Stomach (tissue), 9 donors: ENCODE measurements around the gene TBC1D1. TPM values are rescaled to one million over a fixed set of nuclear protein-coding genes. Genes with fewer than 3 reads are reported as not detected.

Source experiments
- DNase-seq, 2 donors: peaks; one replicate each; pipeline versions ENCODE4 v3.0.0 to v3.0.0-alpha.2; 2013 to 2019
- H3K27ac ChIP-seq, 5 donors: fragments of 200-600 bp in 4 of 5; sonication (generic) in 4 of 5; one replicate each; pipeline ENCODE4 v1.5.1; 2013 to 2019; ENCODE audit warnings: mild to moderate bottlenecking in 1 of 5, moderate library complexity in 1 of 5
- H3K27me3 ChIP-seq, 3 donors: fragments of 200-600 bp; sonication (generic); one replicate each; pipeline ENCODE4 v1.5.1; 2017 to 2019; ENCODE audit warnings: mixed run types in 1 of 3
- H3K36me3 ChIP-seq, 4 donors: fragments of 200-600 bp; sonication (generic); 1 replicate in 3 of 4; 2 replicates in 1 of 4; pipeline ENCODE4 v1.5.1; 2016 to 2019
- H3K4me1 ChIP-seq, 4 donors: fragments of 200-600 bp; sonication (generic); one replicate each; pipeline ENCODE4 v1.5.1; 2016 to 2019
- H3K4me3 ChIP-seq, 4 donors: fragments of 200-600 bp; sonication (generic) in 3 of 4; one replicate each; pipeline ENCODE4 v1.5.1; 2016 to 2019; ENCODE audit warnings: mild to moderate bottlenecking in 1 of 4
- H3K9me3 ChIP-seq, 4 donors: fragments of 200-600 bp; sonication (generic); one replicate each; pipeline ENCODE4 v1.5.1; 2016 to 2019
- EP300 ChIP-seq: sonication (generic); formaldehyde crosslinking; IDR thresholded peaks from one replicate; pipeline ENCODE4 v1.6.1; 2017; ENCODE audit warnings: antibody characterized with exemption
- POLR2A ChIP-seq, 4 donors: fragments of 450-650 bp; IDR thresholded peaks; one replicate each; pipeline ENCODE4 v1.6.1; 2016; ENCODE audit warnings: antibody characterized with exemption in 4 of 4, control low read depth in 2 of 4, mild to moderate bottlenecking in 1 of 4, moderate library complexity in 1 of 4
- POLR2AphosphoS5 ChIP-seq, 3 donors: sonication (generic); formaldehyde crosslinking; IDR thresholded peaks; one replicate each; pipeline ENCODE4 v1.6.1; 2016; ENCODE audit warnings: antibody characterized with exemption in 3 of 3
- WGBS, 5 donors: extraction: QIAGEN DNeasy Blood & Tissue Kit in 3 of 5; methylation state at CpG; one replicate each; pipeline versions ENCODE4 v1.1.5 to v1.1.7; 2013 to 2018; 5-methylcytosine and 5-hydroxymethylcytosine counted together
- intact Hi-C: fragments of 100-400 bp; cut with DNase I; formaldehyde crosslinking; loops from one replicate; pipeline ENCODE4 v1.15.1; 2023; ENCODE audit warnings: low total_unique reads
- polyA plus RNA-seq, 3 donors: library from polyadenylated mRNA; stranded (reverse); fragments of 200-250 nt; gene quantifications; one replicate each; pipeline ENCODE4 v1.2.3, GENCODE V29; 2013
- total RNA-seq, 5 donors: library from RNA; depleted of rRNA; stranded (reverse); fragments of >200 nt; gene quantifications; one replicate each; pipeline versions ENCODE4 v1.1.0 to v1.2.3, GENCODE V29; 2014 to 2016
- TF ChIP-seq, protein P1 (sequence below), 7 experiments: fragments of 450-650 bp in 4 of 7; fragments of 200-600 bp in 3 of 7; sonication (generic) in 3 of 7; IDR thresholded peaks; one replicate each; pipeline ENCODE4 v1.5.1; 2016 to 2019; ENCODE audit warnings: antibody characterized with exemption in 7 of 7, control low read depth in 2 of 7, mild to moderate bottlenecking in 1 of 7
- donor health status: healthy with polysubstance abuse.
- donor health status: Bipolar disorder and iron deficiency.
- donor health status: healthy.

Gene TBC1D1
- total and polyA plus RNA-seq, 8 donors: 18.8 to 165 (median 49.5) TPM

DNA sequence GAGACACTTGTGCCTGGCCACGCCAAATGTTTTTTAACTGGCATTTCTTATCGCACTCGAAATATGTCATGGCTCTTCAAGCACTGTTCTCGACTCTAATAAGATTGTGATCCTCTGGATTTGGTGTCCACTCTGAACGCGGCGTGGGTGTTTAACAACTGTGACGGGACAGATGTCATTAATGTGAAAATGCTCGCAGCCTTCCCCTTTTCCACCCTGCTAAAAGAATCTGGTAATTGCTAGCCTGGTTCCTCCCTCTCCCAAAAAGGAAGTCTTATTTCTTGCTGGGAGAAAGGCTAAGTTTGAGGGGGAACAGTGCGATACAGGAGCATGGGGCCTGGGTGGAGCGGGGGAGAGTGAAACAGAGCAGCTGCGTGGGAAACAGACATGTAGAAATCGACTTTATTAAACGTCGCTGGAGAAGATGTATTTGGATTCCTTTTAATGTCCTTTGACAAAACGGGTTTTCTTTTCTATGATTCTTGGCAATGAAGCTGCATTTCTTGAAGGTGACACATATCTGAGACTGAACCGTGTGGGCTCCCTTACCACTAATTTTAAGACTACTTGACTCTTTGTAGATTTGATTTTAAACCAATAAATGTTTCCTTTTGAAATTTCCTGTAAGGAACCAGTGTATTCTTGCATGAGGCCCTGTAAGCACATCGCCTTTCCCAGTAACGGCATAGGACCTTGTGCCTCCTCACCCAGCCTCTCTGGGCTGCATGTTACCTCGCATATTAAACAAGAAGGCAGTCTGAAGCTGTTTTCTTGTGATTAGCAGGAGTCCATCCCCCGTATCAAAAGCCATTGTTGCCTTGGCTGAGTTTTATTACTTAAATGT lies 17.8 kb downstream of the TBC1D1 start:
- peak overlapping the region in 2 of 5 donors; percentile 38 to 53 for H3K27ac ChIP-seq
- no peaks in the 10 kb centered on the region for H3K27me3 ChIP-seq
- intact Hi-C loops: no loop called here
- no peaks in the 10 kb centered on the region for H3K9me3 ChIP-seq
- no peaks in the 10 kb centered on the region for H3K36me3 ChIP-seq
- no peak overlapping the region for H3K4me3 ChIP-seq
- peak in 1 of 2 donors; percentile 34 for DNase-seq
- 59 to 78% (median 76%) methylated on average over 21 of the region's 21 CpGs for WGBS, 5 donors
- TF ChIP-seq EP300 (no peak), POLR2A (IDR thresholded peaks at IDR 0.05) (no peak), POLR2AphosphoS5 (IDR thresholded peaks at IDR 0.05) (no peak)
- TF ChIP-seq, protein P1, sequence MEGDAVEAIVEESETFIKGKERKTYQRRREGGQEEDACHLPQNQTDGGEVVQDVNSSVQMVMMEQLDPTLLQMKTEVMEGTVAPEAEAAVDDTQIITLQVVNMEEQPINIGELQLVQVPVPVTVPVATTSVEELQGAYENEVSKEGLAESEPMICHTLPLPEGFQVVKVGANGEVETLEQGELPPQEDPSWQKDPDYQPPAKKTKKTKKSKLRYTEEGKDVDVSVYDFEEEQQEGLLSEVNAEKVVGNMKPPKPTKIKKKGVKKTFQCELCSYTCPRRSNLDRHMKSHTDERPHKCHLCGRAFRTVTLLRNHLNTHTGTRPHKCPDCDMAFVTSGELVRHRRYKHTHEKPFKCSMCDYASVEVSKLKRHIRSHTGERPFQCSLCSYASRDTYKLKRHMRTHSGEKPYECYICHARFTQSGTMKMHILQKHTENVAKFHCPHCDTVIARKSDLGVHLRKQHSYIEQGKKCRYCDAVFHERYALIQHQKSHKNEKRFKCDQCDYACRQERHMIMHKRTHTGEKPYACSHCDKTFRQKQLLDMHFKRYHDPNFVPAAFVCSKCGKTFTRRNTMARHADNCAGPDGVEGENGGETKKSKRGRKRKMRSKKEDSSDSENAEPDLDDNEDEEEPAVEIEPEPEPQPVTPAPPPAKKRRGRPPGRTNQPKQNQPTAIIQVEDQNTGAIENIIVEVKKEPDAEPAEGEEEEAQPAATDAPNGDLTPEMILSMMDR (IDR thresholded peaks at IDR 0.05): no peak
- H3K4me1 ChIP-seq: peaks cover 0 to 23% (median 5%) of the 10 kb centered on the region in 4 donors

DNA sequence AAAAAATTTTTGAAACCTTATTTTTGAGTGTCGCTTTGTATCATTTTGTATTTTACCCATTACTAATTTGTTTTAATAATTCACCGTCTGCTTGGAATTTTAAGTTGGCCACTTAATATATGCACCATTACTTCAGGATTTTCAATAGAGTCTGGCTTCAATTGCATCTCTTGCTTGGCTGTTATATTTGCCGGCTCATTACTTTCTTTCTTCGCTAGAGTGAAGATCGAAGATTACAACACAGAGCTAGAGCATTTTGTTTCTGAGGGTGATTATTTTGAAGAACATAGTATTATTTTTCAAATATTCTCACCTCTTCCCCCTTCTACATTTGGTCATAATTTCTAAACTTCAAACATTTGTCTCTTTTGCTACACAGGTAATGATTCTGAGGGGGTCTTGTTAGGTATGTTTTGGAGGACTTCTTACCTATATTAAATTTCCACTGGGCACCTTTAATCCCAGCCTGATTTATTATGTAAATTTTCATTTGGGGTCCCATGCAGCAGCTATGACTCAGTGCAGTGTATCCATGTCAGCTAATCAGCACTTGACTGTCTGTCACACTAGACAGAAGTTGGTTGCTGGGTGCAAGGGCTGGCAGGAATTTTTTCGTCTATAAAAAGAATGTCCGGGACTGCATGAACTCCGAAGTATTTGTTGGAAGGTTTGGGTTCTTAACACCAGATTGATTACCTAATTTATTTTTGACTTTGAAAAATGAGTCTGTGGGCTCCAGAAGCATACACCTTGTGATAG lies 18.6 kb downstream of the TBC1D1 start:
- DNase-seq: no peak
- H3K27ac ChIP-seq: peak overlapping the region in 2 of 5 donors; percentile 38 to 53
- WGBS, 5 donors: 78 to 89% (median 87%) methylated on average over 8 of the region's 8 CpGs
- peaks cover 0 to 18% (median 3%) of the 10 kb centered on the region in 4 donors for H3K4me1 ChIP-seq
- no peaks in the 10 kb centered on the region for H3K36me3 ChIP-seq
- no peaks in the 10 kb centered on the region for H3K27me3 ChIP-seq
- no peaks in the 10 kb centered on the region for H3K9me3 ChIP-seq
- TF ChIP-seq, protein P1 (IDR thresholded peaks at IDR 0.05): no peak
- TF ChIP-seq POLR2AphosphoS5 (IDR thresholded peaks at IDR 0.05) (no peak), POLR2A (IDR thresholded peaks at IDR 0.05) (no peak), EP300 (no peak)
- intact Hi-C loops: no loop called here
- H3K4me3 ChIP-seq: no peak overlapping the region

DNA sequence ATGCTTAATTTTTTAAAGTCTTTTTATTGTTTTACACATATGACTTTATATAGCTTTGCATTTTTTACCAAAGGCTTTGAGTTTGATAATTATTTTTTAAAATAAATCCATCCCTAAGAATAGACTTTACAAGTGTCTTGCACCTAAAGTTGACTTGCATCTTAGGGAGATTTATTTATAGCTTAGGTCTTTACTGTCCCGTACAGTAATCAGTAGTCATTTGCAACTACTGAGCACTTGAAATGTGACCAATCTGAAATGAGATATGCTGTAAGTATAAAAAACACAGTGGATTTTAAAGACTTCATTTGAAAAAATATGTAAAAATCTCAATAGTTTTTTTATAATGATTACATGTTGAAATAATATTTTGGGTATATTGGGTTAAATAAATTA lies 19.2 kb downstream of the TBC1D1 start:
- Histone ChIP-seq H3K4me3 (no peak overlapping the region), H3K27me3 (no peaks in the 10 kb centered on the region), H3K27ac (no peak overlapping the region), H3K4me1 (peaks cover 0 to 18% (median 3%) of the 10 kb centered on the region in 4 donors), H3K9me3 (no peaks in the 10 kb centered on the region), H3K36me3 (no peaks in the 10 kb centered on the region)
- intact Hi-C loops: no loop called here
- TF ChIP-seq POLR2AphosphoS5 (IDR thresholded peaks at IDR 0.05) (no peak), POLR2A (IDR thresholded peaks at IDR 0.05) (no peak), EP300 (no peak)
- TF ChIP-seq, protein P1 (IDR thresholded peaks at IDR 0.05): no peak
- DNase-seq: no peak
- WGBS, 5 donors: 36 to 94% (median 78%) methylated on average over 1 of the region's 1 CpG

DNA sequence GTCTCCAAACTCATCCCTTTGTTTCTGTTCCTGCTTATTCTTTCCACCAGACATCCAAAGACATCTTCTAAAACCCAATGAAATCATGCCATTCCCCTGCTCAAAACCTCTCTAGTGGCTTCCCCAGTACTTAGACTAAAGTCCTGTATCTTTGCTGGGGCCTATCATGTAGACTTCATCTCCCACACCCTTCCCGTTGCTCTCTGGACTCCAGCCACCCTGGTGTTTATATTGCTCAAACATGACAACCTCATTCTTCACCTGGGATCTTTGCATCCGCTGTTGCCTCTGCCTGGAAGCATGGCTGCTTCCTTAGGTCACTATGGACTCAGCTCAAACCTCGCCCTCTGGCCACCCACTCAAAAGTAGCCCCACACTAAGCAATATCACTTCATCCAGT lies 23.7 kb downstream of the TBC1D1 start:
- 74 to 87% (median 75%) methylated on average over 3 of the region's 3 CpGs for WGBS, 5 donors
- Histone ChIP-seq H3K4me3 (no peak overlapping the region), H3K9me3 (no peaks in the 10 kb centered on the region), H3K27ac (no peak overlapping the region), H3K4me1 (no peaks in the 10 kb centered on the region), H3K36me3 (no peaks in the 10 kb centered on the region), H3K27me3 (no peaks in the 10 kb centered on the region)
- TF ChIP-seq POLR2A (IDR thresholded peaks at IDR 0.05): no peak
- TF ChIP-seq, protein P1 (IDR thresholded peaks at IDR 0.05): no peak
- TF ChIP-seq POLR2AphosphoS5 (IDR thresholded peaks at IDR 0.05): no peak
- no peak for TF ChIP-seq EP300
- no peak for DNase-seq
- intact Hi-C loops: no loop called here
